Fibroblast of lung (primary cell): Measurements from ENCODE around the gene TATDN2. TPM values are rescaled to one million over a fixed set of nuclear protein-coding genes. Genes with fewer than 3 reads are reported as not detected.

Experiments
- DNase-seq, 2 donors: peaks; one replicate each; pipeline versions ENCODE4 v3.0.0 to v3.0.0-alpha.2; 2010; ENCODE audit warnings: low read depth in 2 of 2
- H2AFZ ChIP-seq: 2 replicates; pipeline ENCODE4 v1.5.1; 2012; ENCODE audit warnings: low read length, control low read depth, inconsistent platforms
- H3K27ac ChIP-seq: 2 replicates; pipeline ENCODE4 v1.5.1; 2011; ENCODE audit warnings: low read length, control low read depth; ENCODE audit not compliant: insufficient read depth
- H3K27me3 ChIP-seq: 2 replicates; pipeline ENCODE4 v1.5.1; 2011; ENCODE audit warnings: mild to moderate bottlenecking, low read length; ENCODE audit not compliant: control insufficient read depth, insufficient read depth
- H3K36me3 ChIP-seq: 2 replicates; pipeline ENCODE4 v1.5.1; 2011; ENCODE audit warnings: low read length; ENCODE audit not compliant: control insufficient read depth, insufficient read depth
- H3K4me1 ChIP-seq: 2 replicates; pipeline ENCODE4 v1.5.1; 2011; ENCODE audit warnings: low read length; ENCODE audit not compliant: control insufficient read depth, insufficient read depth; ENCODE audit errors: extremely low read depth
- H3K4me2 ChIP-seq: 2 replicates; pipeline ENCODE4 v1.5.1; 2011; ENCODE audit warnings: low read length, control low read depth; ENCODE audit not compliant: insufficient read depth; ENCODE audit errors: extremely low read depth
- H3K4me3 ChIP-seq, 4 experiments: fragments of 200-600 bp in 1 of 4; sonication (generic) in 1 of 4; replicated peaks in 1 of 4; 2 replicates each; pipeline ENCODE4 v1.5.1; 2011 to 2016; ENCODE audit warnings: low read length in 4 of 4, low read depth in 3 of 4, mild to moderate bottlenecking in 3 of 4, control low read depth in 2 of 4, inconsistent platforms in 1 of 4, mixed read lengths in 1 of 4; ENCODE audit not compliant: insufficient read depth in 1 of 4; ENCODE audit errors: control extremely low read depth in 1 of 4
- H3K79me2 ChIP-seq: 2 replicates; pipeline ENCODE4 v1.5.1; 2012; ENCODE audit warnings: mild to moderate bottlenecking, low read length, inconsistent platforms; ENCODE audit not compliant: control insufficient read depth, insufficient read depth
- H3K9ac ChIP-seq: 2 replicates; pipeline ENCODE4 v1.5.1; 2011; ENCODE audit warnings: mild to moderate bottlenecking, low read length, control low read depth; ENCODE audit not compliant: insufficient read depth
- H3K9me3 ChIP-seq: 2 replicates; pipeline ENCODE4 v1.5.1; 2012; ENCODE audit warnings: low read depth, low read length; ENCODE audit not compliant: control insufficient read depth, insufficient read depth
- H4K20me1 ChIP-seq: 2 replicates; pipeline ENCODE4 v1.5.1; 2011; ENCODE audit warnings: low read length; ENCODE audit not compliant: control insufficient read depth, insufficient read depth; ENCODE audit errors: extremely low read depth
- EZH2 ChIP-seq: IDR thresholded peaks from 2 replicates; pipeline ENCODE4 v1.5.1; 2012; ENCODE audit warnings: low read length, control low read depth, mild to moderate bottlenecking; ENCODE audit errors: missing control alignments
- polyA plus RNA-seq, 2 donors: library from polyadenylated mRNA; depleted of rRNA in 1 of 2; stranded (reverse) in 1 of 2; unstranded in 1 of 2; fragments of >200 nt; gene quantifications; 2 replicates each; pipeline ENCODE4 v1.2.1, GENCODE V29; 2011 to 2012; ENCODE audit warnings: missing spikeins in 1 of 2
- total RNA-seq: library from RNA; depleted of rRNA; stranded (reverse); fragments of >200 nt; gene quantifications from 2 replicates; pipeline ENCODE4 v1.2.1, GENCODE V29; 2014
- TF ChIP-seq, protein P1 (sequence below), 2 donors: IDR thresholded peaks in 1 of 2; conservative IDR thresholded peaks in 1 of 2; 1 replicate in 1 of 2; 2 replicates in 1 of 2; pipeline ENCODE4 v1.5.1; 2011 to 2012; ENCODE audit warnings: low read length in 2 of 2, control low read depth in 1 of 2, inconsistent platforms in 1 of 2, low read depth in 1 of 2, mild to moderate bottlenecking in 1 of 2

TATDN2 gene
- total and polyA plus RNA-seq, 2 donors (not counting 1 experiment from before 2014, with no cell fraction given): 12.4 to 16.5 TPM

- Histone ChIP-seq H3K4me2 (no peak overlapping the region), H4K20me1 (no peaks in the 10 kb centered on the region), H3K9ac (no peak overlapping the region), H3K9me3 (no peaks in the 10 kb centered on the region), H3K4me3 (no peak overlapping the region), H2AFZ (no peak overlapping the region), H3K79me2 (no peaks in the 10 kb centered on the region), H3K36me3 (no peaks in the 10 kb centered on the region), H3K27ac (no peak overlapping the region), H3K27me3 (no peaks in the 10 kb centered on the region), H3K4me1 (no peaks in the 10 kb centered on the region)
- DNase-seq: peak in 1 of 2 donors; percentile 86
- TF ChIP-seq, protein P1, sequence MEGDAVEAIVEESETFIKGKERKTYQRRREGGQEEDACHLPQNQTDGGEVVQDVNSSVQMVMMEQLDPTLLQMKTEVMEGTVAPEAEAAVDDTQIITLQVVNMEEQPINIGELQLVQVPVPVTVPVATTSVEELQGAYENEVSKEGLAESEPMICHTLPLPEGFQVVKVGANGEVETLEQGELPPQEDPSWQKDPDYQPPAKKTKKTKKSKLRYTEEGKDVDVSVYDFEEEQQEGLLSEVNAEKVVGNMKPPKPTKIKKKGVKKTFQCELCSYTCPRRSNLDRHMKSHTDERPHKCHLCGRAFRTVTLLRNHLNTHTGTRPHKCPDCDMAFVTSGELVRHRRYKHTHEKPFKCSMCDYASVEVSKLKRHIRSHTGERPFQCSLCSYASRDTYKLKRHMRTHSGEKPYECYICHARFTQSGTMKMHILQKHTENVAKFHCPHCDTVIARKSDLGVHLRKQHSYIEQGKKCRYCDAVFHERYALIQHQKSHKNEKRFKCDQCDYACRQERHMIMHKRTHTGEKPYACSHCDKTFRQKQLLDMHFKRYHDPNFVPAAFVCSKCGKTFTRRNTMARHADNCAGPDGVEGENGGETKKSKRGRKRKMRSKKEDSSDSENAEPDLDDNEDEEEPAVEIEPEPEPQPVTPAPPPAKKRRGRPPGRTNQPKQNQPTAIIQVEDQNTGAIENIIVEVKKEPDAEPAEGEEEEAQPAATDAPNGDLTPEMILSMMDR (conservative IDR thresholded peaks at IDR 0.05 in 1 of 2, IDR thresholded peaks at IDR 0.05 in 1 of 2; ENCODE audit: low read depth in 1 of 2, low read length in 2 of 2): no peak
- TF ChIP-seq EZH2: no peak
These were observed 5.8 kb upstream of the TATDN2 start for GRCh38 chr3:10242182-10243065.

- H3K79me2 ChIP-seq: peaks cover 3% of the 10 kb centered on the region
- no peak overlapping the region for H3K4me3 ChIP-seq
- H3K9me3 ChIP-seq: no peaks in the 10 kb centered on the region
- H3K27me3 ChIP-seq: no peaks in the 10 kb centered on the region
- H4K20me1 ChIP-seq: no peaks in the 10 kb centered on the region
- no peak for TF ChIP-seq EZH2
- TF ChIP-seq, protein P1 (conservative IDR thresholded peaks at IDR 0.05 in 1 of 2, IDR thresholded peaks at IDR 0.05 in 1 of 2; ENCODE audit: low read depth in 1 of 2, low read length in 2 of 2): no peak
- no peak for DNase-seq
- H3K36me3 ChIP-seq: no peaks in the 10 kb centered on the region
- H3K4me2 ChIP-seq: no peak overlapping the region
- H2AFZ ChIP-seq: no peak overlapping the region
- H3K4me1 ChIP-seq: no peaks in the 10 kb centered on the region
- H3K9ac ChIP-seq: no peak overlapping the region
- no peak overlapping the region for H3K27ac ChIP-seq
These were observed 4.2 kb upstream of the TATDN2 start for GRCh38 chr3:10244009-10244408.

- Histone ChIP-seq H3K27ac (no peak overlapping the region), H3K27me3 (no peaks in the 10 kb centered on the region), H3K9ac (no peak overlapping the region), H3K4me3 (no peak overlapping the region), H3K36me3 (no peaks in the 10 kb centered on the region), H4K20me1 (no peaks in the 10 kb centered on the region), H3K4me2 (no peak overlapping the region), H3K4me1 (peaks cover 3% of the 10 kb centered on the region), H2AFZ (no peak overlapping the region), H3K79me2 (peaks cover 11% of the 10 kb centered on the region), H3K9me3 (no peaks in the 10 kb centered on the region)
- no peak for TF ChIP-seq EZH2
- TF ChIP-seq, protein P1 (conservative IDR thresholded peaks at IDR 0.05 in 1 of 2, IDR thresholded peaks at IDR 0.05 in 1 of 2; ENCODE audit: low read depth in 1 of 2, low read length in 2 of 2): no peak
- no peak for DNase-seq
These were observed 3.1 kb upstream of the TATDN2 start for GRCh38 chr3:10245081-10245712.
